T1000 (cell line): ENCODE measurements around the gene HARBI1.

ENCODE experiments used
- DNase-seq: peaks from one replicate; lab custom pipeline; 2025; ENCODE audit warnings: mixed read lengths; lab: John Stamatoyannopoulos, UW

The HARBI1 gene

GRCh38 chr11:46633291-46634217 lies 16.5 kb upstream of the HARBI1 start:
- DNase-seq = no peak

- DNase-seq = no peak
Observed at GRCh38 chr11:46632502-46632901, 15.5 kb upstream of the HARBI1 start.

- DNase-seq = no peak
Observed at GRCh38 chr11:46631676-46632075, 14.6 kb upstream of the HARBI1 start.

GRCh38 chr11:46630237-46630636 lies 13.2 kb upstream of the HARBI1 start:
- DNase-seq = no peak

GRCh38 chr11:46628961-46629360 lies 11.9 kb upstream of the HARBI1 start:
- no peak for DNase-seq

GRCh38 chr11:46625406-46625805 lies 8.4 kb upstream of the HARBI1 start:
- no peak for DNase-seq

- no peak for DNase-seq
Observed at GRCh38 chr11:46618837-46619236, 1.8 kb upstream of the HARBI1 start.

- no peak for DNase-seq
Observed at GRCh38 chr11:46617972-46618314, 916 bp upstream of the HARBI1 start.

GRCh38 chr11:46616551-46617133 lies 385 bp downstream of the HARBI1 start:
- no peak for DNase-seq

- no peak for DNase-seq
Observed at GRCh38 chr11:46615756-46616155, 1.3 kb downstream of the HARBI1 start.

- DNase-seq = no peak
Observed at GRCh38 chr11:46612326-46612725, 4.7 kb downstream of the HARBI1 start.

- no peak for DNase-seq
Observed at GRCh38 chr11:46611526-46612304, 5.3 kb downstream of the HARBI1 start.

GRCh38 chr11:46609386-46609785 lies 7.6 kb downstream of the HARBI1 start:
- no peak for DNase-seq

- DNase-seq = no peak
Observed at GRCh38 chr11:46607516-46607915, 9.5 kb downstream of the HARBI1 start.

- DNase-seq = no peak
Observed at GRCh38 chr11:46604796-46605195, 12.2 kb downstream of the HARBI1 start.

- DNase-seq = no peak
Observed at GRCh38 chr11:46603704-46604308, 13.2 kb downstream of the HARBI1 start.

- no peak for DNase-seq
Observed at GRCh38 chr11:46601129-46601528, 15.9 kb downstream of the HARBI1 start.

GRCh38 chr11:46600194-46600960 lies 16.6 kb downstream of the HARBI1 start:
- DNase-seq = no peak

- no peak for DNase-seq
Observed at GRCh38 chr11:46599340-46600193, 17.5 kb downstream of the HARBI1 start.

GRCh38 chr11:46597609-46598219 lies 19.3 kb downstream of the HARBI1 start:
- no peak for DNase-seq
